Panc1 (cell line): ENCODE results near the gene PAOX. TPM values are rescaled to one million over a fixed set of nuclear protein-coding genes. Genes with fewer than 3 reads are reported as not detected.
"Not testable (repeated sequence)": the region's sequence is repeated elsewhere in the genome, so short reads cannot be mapped to it uniquely, and the experiment has no call there.

Source experiments
- ATAC-seq: fragments of 200-7000 bp; cut with Tn5 transposase; 2 replicates; pipeline ENCODE4 v1.9.1; 2020; ENCODE audit warnings: mild to moderate bottlenecking, moderate library complexity
- BruUV-seq: library from RNA; stranded (reverse); fragments of 400-500 nt; replicated peaks from 2 replicates; lab custom pipeline; 2021; lab: Mats Ljungman, UMichigan
- CTCF ChIA-PET: fragments of 300-600 bp; sonication (Branson Sonifier 250); formaldehyde crosslinking; loops from one replicate; lab custom pipeline; 2022; ENCODE audit warnings: antibody characterized with exemption; lab: Charles Lee
- POLR2A ChIA-PET: fragments of 300-600 bp; sonication (Branson Sonifier 250); formaldehyde crosslinking; loops from one replicate; lab custom pipeline; 2022; ENCODE audit warnings: antibody characterized with exemption; lab: Charles Lee
- DNase-seq: peaks from one replicate; pipeline ENCODE4 v3.0.0-alpha.2; 2010; ENCODE audit warnings: low read depth, low spot score
- H3K27ac ChIP-seq: 2 replicates; pipeline ENCODE4 v1.5.1; 2011; ENCODE audit warnings: mild to moderate bottlenecking, low read length, inconsistent platforms
- H3K27me3 ChIP-seq: fragments of 200-500 bp; sonication (Bioruptor generic); 2 replicates; pipeline ENCODE4 v1.6.0; 2014; ENCODE audit warnings: low read length, inconsistent platforms; ENCODE audit not compliant: control insufficient read depth, insufficient read depth
- H3K36me3 ChIP-seq: fragments of 200-500 bp; sonication (Bioruptor generic); 2 replicates; pipeline ENCODE4 v1.5.1; 2014; ENCODE audit warnings: inconsistent platforms, mild to moderate bottlenecking, low read length, moderate library complexity; ENCODE audit not compliant: control insufficient read depth, insufficient read depth
- H3K4me1 ChIP-seq: 2 replicates; pipeline ENCODE4 v1.5.1; 2011; ENCODE audit warnings: inconsistent platforms, mild to moderate bottlenecking, low read length, moderate library complexity; ENCODE audit not compliant: control insufficient read depth, insufficient read depth
- H3K4me3 ChIP-seq, 2 experiments: 2 replicates each; pipeline ENCODE4 v1.5.1; 2011 to 2012; ENCODE audit warnings: low read depth in 2 of 2, low read length in 2 of 2, mild to moderate bottlenecking in 2 of 2, inconsistent platforms in 1 of 2, moderate library complexity in 1 of 2
- H3K9me3 ChIP-seq: fragments of 200-500 bp; sonication (Bioruptor generic); 2 replicates; pipeline ENCODE4 v1.5.1; 2014; ENCODE audit warnings: low read depth, mild to moderate bottlenecking, inconsistent platforms, low read length, moderate library complexity; ENCODE audit not compliant: control insufficient read depth, insufficient read depth
- CTCF ChIP-seq: fragments of 450-650 bp; IDR thresholded peaks from 2 replicates; pipeline ENCODE4 v1.5.1; 2017; ENCODE audit warnings: mild to moderate bottlenecking
- POLR2AphosphoS5 ChIP-seq: IDR thresholded peaks from 2 replicates; pipeline ENCODE4 v1.6.1; 2012; ENCODE audit warnings: mild to moderate bottlenecking, low read depth, low read length, moderate library complexity
- REST ChIP-seq, 2 experiments: IDR thresholded peaks; 2 replicates each; pipeline ENCODE4 v1.6.1; 2011 to 2012; ENCODE audit warnings: low read depth in 2 of 2, control low read depth in 1 of 2, low read length in 1 of 2, mild to moderate bottlenecking in 1 of 2, moderate library complexity in 1 of 2; ENCODE audit not compliant: insufficient read depth in 1 of 2
- SIN3A ChIP-seq: IDR thresholded peaks from 2 replicates; pipeline ENCODE4 v1.6.1; 2012; ENCODE audit warnings: low read depth, mild to moderate bottlenecking, low read length, moderate library complexity, borderline replicate concordance; ENCODE audit not compliant: insufficient read depth
- TCF7L2 ChIP-seq: IDR thresholded peaks from 2 replicates; pipeline ENCODE4 v1.6.1; 2011; ENCODE audit warnings: mild to moderate bottlenecking, low read depth, low read length, inconsistent platforms
- in situ Hi-C: cut with HindIII; loops from 2 replicates; pipeline ENCODE4 v1.10.0; 2016; ENCODE audit warnings: low sequenced_read_pairs, low pct_unique_long_range_greater_than_20kb
- intact Hi-C: fragments of 100-400 bp; cut with micrococcal nuclease; formaldehyde crosslinking; loops from one replicate; pipeline ENCODE4 v1.10.0; 2022; ENCODE audit not compliant: unreplicated experiment
- total RNA-seq: library from RNA; stranded (reverse); gene quantifications from one replicate; pipeline ENCODE4 v1.2.1, GENCODE V29; 2021; ENCODE audit not compliant: unreplicated experiment

Gene PAOX
- total RNA-seq, 1 experiment from 2014 or later: 9.3 TPM

- H3K9me3 ChIP-seq, BruUV-seq, CTCF ChIA-PET, H3K27me3 ChIP-seq, DNase-seq, H3K36me3 ChIP-seq, H3K27ac ChIP-seq, POLR2A ChIA-PET, H3K4me1 ChIP-seq, in situ Hi-C loops, intact Hi-C loops, H3K4me3 ChIP-seq: not testable (repeated sequence)
- peak; percentile 55 for ATAC-seq
Measured at GRCh38 chr10:133431888-133432613, 53.0 kb downstream of the PAOX start.

- DNase-seq, H3K9me3 ChIP-seq, H3K36me3 ChIP-seq, H3K27me3 ChIP-seq, H3K27ac ChIP-seq, CTCF ChIA-PET, BruUV-seq, H3K4me1 ChIP-seq, in situ Hi-C loops, intact Hi-C loops, H3K4me3 ChIP-seq, POLR2A ChIA-PET, ATAC-seq: not testable (repeated sequence)
Measured at GRCh38 chr10:133432789-133433188, 53.7 kb downstream of the PAOX start.

DNA sequence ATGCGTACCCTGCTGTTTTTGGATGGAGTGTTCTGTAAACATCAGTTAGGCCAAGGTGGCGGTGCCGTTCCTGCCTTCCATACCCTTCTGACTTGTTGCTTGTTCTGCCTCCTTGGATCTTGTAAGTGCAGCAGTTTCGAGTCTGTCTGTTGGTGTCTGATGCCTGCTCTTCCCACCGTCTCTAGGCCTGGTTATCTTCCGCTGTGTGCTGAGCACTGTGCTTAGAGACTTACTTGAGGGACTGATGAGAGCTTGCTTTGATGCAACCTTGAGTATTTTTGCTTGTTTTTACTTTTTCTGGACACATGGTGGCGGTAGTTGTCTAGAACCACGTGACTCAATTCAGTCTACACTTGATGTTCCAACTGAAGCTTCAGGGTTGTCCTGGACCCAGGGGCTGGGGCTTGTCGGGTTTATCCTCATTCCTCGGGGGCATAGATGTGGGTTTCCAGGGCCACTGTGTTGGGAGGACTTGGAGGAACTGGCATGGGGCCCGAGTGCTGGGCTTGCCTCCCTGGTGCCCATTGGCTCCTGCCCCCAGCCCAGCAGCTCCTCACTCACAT, 59.7 kb downstream of the PAOX start:
- ATAC-seq (peak; percentile 43; the same call in 1 of the 2 replicates), DNase-seq (peak; percentile 30)
- no peaks in the 10 kb centered on the region for H3K9me3 ChIP-seq
- ChIA-PET POLR2A (no interaction called here), CTCF (interaction anchor here (0.6 to 1.2 kb wide), 6 partner anchors 12 to 175 kb away, joined by 3 to 5 read pairs (median 4); no protein-coding TSS in a partner anchor)
- no peaks in the 10 kb centered on the region for H3K36me3 ChIP-seq
- no peaks in the 10 kb centered on the region for H3K4me1 ChIP-seq
- BruUV-seq: no TSS peak
- H3K27me3 ChIP-seq: no peaks in the 10 kb centered on the region
- no peak for TF ChIP-seq REST (IDR thresholded peaks at IDR 0.05; ENCODE audit: insufficient read depth in 1 of 2, low read depth in 2 of 2, low read length in 1 of 2)
- no peak for TF ChIP-seq POLR2AphosphoS5
- TF ChIP-seq SIN3A: no peak
- peak; percentile 78 for TF ChIP-seq CTCF
- no peak for TF ChIP-seq TCF7L2
- in situ Hi-C loops (no loop called here), intact Hi-C loops (loop anchor here (5.0 kb wide), 1 partner anchor 79 kb away; no protein-coding TSS in a partner anchor)
- no peak overlapping the region for H3K4me3 ChIP-seq
- H3K27ac ChIP-seq: no peak overlapping the region
